Sigmoid colon (tissue), 7 donors: ENCODE measurements around the gene ROBO1. TPM values are rescaled to one million over a fixed set of nuclear protein-coding genes. Genes with fewer than 3 reads are reported as not detected.
"Not testable (repeated sequence)": the region's sequence is repeated elsewhere in the genome, so short reads cannot be mapped to it uniquely, and the experiment has no call there.

Source experiments
- DNase-seq: peaks from one replicate; pipeline ENCODE4 v3.0.0-alpha.2; 2019
- H3K27ac ChIP-seq, 4 donors: fragments of 200-600 bp; sonication (generic); one replicate each; pipeline ENCODE4 v1.5.1; 2016 to 2019; ENCODE audit warnings: mild to moderate bottlenecking in 1 of 4
- H3K27me3 ChIP-seq, 3 donors: fragments of 200-600 bp; sonication (generic); one replicate each; pipeline ENCODE4 v1.5.1; 2019; ENCODE audit warnings: mild to moderate bottlenecking in 1 of 3
- H3K36me3 ChIP-seq, 4 donors: fragments of 200-600 bp; sonication (generic); one replicate each; pipeline ENCODE4 v1.5.1; 2016 to 2019
- H3K4me1 ChIP-seq, 4 donors: fragments of 200-600 bp; sonication (generic); one replicate each; pipeline ENCODE4 v1.5.1; 2017 to 2019
- H3K4me3 ChIP-seq, 4 donors: fragments of 200-600 bp; sonication (generic); one replicate each; pipeline ENCODE4 v1.5.1; 2017 to 2019; ENCODE audit warnings: mild to moderate bottlenecking in 2 of 4, moderate library complexity in 1 of 4
- H3K9me3 ChIP-seq, 4 donors: fragments of 200-600 bp in 3 of 4; sonication (generic) in 3 of 4; one replicate each; pipeline versions ENCODE4 v1.5.1 to v1.6.1; 2013 to 2019
- CTCF ChIP-seq, 4 experiments: fragments of 450-650 bp in 3 of 4; fragments of 200-600 bp in 1 of 4; IDR thresholded peaks; one replicate each; pipeline ENCODE4 v1.5.1; 2016 to 2019; ENCODE audit warnings: antibody characterized with exemption in 4 of 4, mild to moderate bottlenecking in 3 of 4, moderate library complexity in 2 of 4
- EP300 ChIP-seq, 4 donors: sonication (generic); formaldehyde crosslinking; IDR thresholded peaks; one replicate each; pipeline ENCODE4 v1.6.1; 2017; ENCODE audit warnings: antibody characterized with exemption in 4 of 4
- POLR2A ChIP-seq, 2 donors: fragments of 450-650 bp; IDR thresholded peaks; one replicate each; pipeline ENCODE4 v1.6.1; 2016; ENCODE audit warnings: antibody characterized with exemption in 2 of 2, mild to moderate bottlenecking in 2 of 2, moderate library complexity in 2 of 2
- POLR2AphosphoS5 ChIP-seq, 4 donors: sonication (generic); formaldehyde crosslinking; IDR thresholded peaks; one replicate each; pipeline ENCODE4 v1.6.1; 2017; ENCODE audit warnings: antibody characterized with exemption in 4 of 4
- WGBS, 2 donors: extraction: QIAGEN DNeasy Blood & Tissue Kit; methylation state at CpG; one replicate each; pipeline ENCODE4 v1.1.7; 2013; 5-methylcytosine and 5-hydroxymethylcytosine counted together
- intact Hi-C: fragments of 100-400 bp; cut with DNase I; formaldehyde crosslinking; loops from one replicate; pipeline ENCODE4 v1.15.1; 2023
- polyA plus RNA-seq, 3 donors: library from polyadenylated mRNA; stranded (reverse); fragments of 200-250 nt; gene quantifications; one replicate each; pipeline ENCODE4 v1.2.3, GENCODE V29; 2013
- total RNA-seq, 4 donors: library from RNA; depleted of rRNA; stranded (reverse); fragments of >200 nt; gene quantifications; one replicate each; pipeline ENCODE4 v1.1.0, GENCODE V29; 2016
- donor health status: healthy with polysubstance abuse.
- donor health status: Bipolar disorder and iron deficiency.
- donor health status: healthy.

The ROBO1 gene
- total and polyA plus RNA-seq, 7 donors: 0.69 to 45.7 (median 32.4) TPM

GRCh38 chr3:78683284-78683683, 1084.5 kb downstream of the ROBO1 start:
- TF ChIP-seq POLR2A (IDR thresholded peaks at IDR 0.05) (no peak), POLR2AphosphoS5 (IDR thresholded peaks at IDR 0.05) (no peak), CTCF (IDR thresholded peaks at IDR 0.05) (no peak), EP300 (IDR thresholded peaks at IDR 0.05) (no peak)
- no peaks in the 10 kb centered on the region for H3K4me1 ChIP-seq
- H3K27me3 ChIP-seq: no peaks in the 10 kb centered on the region
- no peak for DNase-seq
- H3K27ac ChIP-seq: no peak overlapping the region
- peaks cover 0 to 22% (median 0%) of the 10 kb centered on the region in 4 donors for H3K36me3 ChIP-seq
- WGBS, 2 donors: 90 to 91% methylated on average over 2 of the region's 2 CpGs
- intact Hi-C loops: no loop called here
- no peak overlapping the region for H3K4me3 ChIP-seq
- no peaks in the 10 kb centered on the region for H3K9me3 ChIP-seq

GRCh38 chr3:78675119-78675805, 1092.5 kb downstream of the ROBO1 start:
- WGBS, 2 donors: 91 to 95% methylated on average over 24 to 25 of the region's 25 CpGs
- H3K27ac ChIP-seq, H3K4me3 ChIP-seq, H3K9me3 ChIP-seq, intact Hi-C loops, H3K27me3 ChIP-seq, H3K4me1 ChIP-seq, H3K36me3 ChIP-seq: not testable (repeated sequence)
- DNase-seq: peak; percentile 44

GRCh38 chr3:78670746-78671145, 1097.1 kb downstream of the ROBO1 start:
- 68 to 83% methylated on average over 4 of the region's 4 CpGs for WGBS, 2 donors
- Histone ChIP-seq H3K4me3 (no peak overlapping the region), H3K36me3 (peaks cover 0 to 9% (median 1%) of the 10 kb centered on the region in 4 donors), H3K4me1 (no peaks in the 10 kb centered on the region), H3K27me3 (no peaks in the 10 kb centered on the region), H3K9me3 (no peaks in the 10 kb centered on the region), H3K27ac (no peak overlapping the region)
- no peak for TF ChIP-seq POLR2A (IDR thresholded peaks at IDR 0.05)
- TF ChIP-seq EP300 (IDR thresholded peaks at IDR 0.05): no peak
- TF ChIP-seq POLR2AphosphoS5 (IDR thresholded peaks at IDR 0.05): no peak
- TF ChIP-seq CTCF (IDR thresholded peaks at IDR 0.05): no peak
- DNase-seq: no peak
- intact Hi-C loops: no loop called here

- H3K27me3 ChIP-seq: no peaks in the 10 kb centered on the region
- no peaks in the 10 kb centered on the region for H3K9me3 ChIP-seq
- no peak overlapping the region for H3K4me3 ChIP-seq
- no peak for DNase-seq
- 85 to 90% methylated on average over 7 of the region's 7 CpGs for WGBS, 2 donors
- intact Hi-C loops: no loop called here
- peaks cover 0 to 9% (median 1%) of the 10 kb centered on the region in 4 donors for H3K36me3 ChIP-seq
- H3K27ac ChIP-seq: no peak overlapping the region
- no peaks in the 10 kb centered on the region for H3K4me1 ChIP-seq
- TF ChIP-seq POLR2A (IDR thresholded peaks at IDR 0.05) (no peak), CTCF (IDR thresholded peaks at IDR 0.05) (no peak), EP300 (IDR thresholded peaks at IDR 0.05) (no peak), POLR2AphosphoS5 (IDR thresholded peaks at IDR 0.05) (no peak)
Observed at GRCh38 chr3:78670094-78670493, 1097.7 kb downstream of the ROBO1 start.

DNA sequence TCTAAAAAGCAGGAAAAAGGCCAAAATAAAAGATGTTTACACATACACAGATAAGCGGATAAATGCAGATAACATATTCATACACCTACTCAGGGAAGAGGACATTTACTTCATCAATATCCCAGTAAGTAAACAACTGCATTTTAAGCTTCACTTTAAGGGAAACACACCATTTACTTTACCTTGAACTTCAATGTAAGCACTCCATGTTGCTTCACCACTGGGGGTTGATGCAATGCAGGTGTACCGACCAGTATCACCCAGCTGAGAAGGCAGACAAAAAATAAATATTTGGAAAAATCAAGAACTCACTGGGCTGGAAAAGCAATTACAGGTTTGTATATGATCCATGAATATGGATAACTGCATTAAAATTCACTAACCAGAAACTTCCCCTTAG, 1099.5 kb downstream of the ROBO1 start:
- WGBS, 2 donors: 37 to 40% methylated on average over 2 of the region's 2 CpGs

More for the DNA sequence above, 1099.5 kb downstream of the ROBO1 start:
- Histone ChIP-seq H3K4me3 (no peak overlapping the region), H3K27ac (no peak overlapping the region), H3K36me3 (peaks cover 0 to 9% (median 1%) of the 10 kb centered on the region in 4 donors), H3K4me1 (no peaks in the 10 kb centered on the region), H3K27me3 (no peaks in the 10 kb centered on the region), H3K9me3 (no peaks in the 10 kb centered on the region)
- no peak for TF ChIP-seq POLR2A (IDR thresholded peaks at IDR 0.05)
- no peak for TF ChIP-seq CTCF (IDR thresholded peaks at IDR 0.05)
- no peak for TF ChIP-seq EP300 (IDR thresholded peaks at IDR 0.05)
- TF ChIP-seq POLR2AphosphoS5 (IDR thresholded peaks at IDR 0.05): no peak
- intact Hi-C loops: no loop called here
- DNase-seq: no peak
